Astrocyte of the cerebellum (primary cell): ENCODE data around the gene SSBP3.
"Not testable (repeated sequence)": the region's sequence is repeated elsewhere in the genome, so short reads cannot be mapped to it uniquely, and the experiment has no call there.

Experiments
- DNase-seq: peaks from one replicate; pipeline ENCODE4 v3.0.0-alpha.2; 2011; ENCODE audit warnings: low read depth
- H3K4me3 ChIP-seq: 2 replicates; pipeline ENCODE4 v1.5.1; 2011; ENCODE audit warnings: mild to moderate bottlenecking, low read depth, low read length, moderate library complexity
- in situ Hi-C: cut with HindIII; loops from 2 replicates; pipeline ENCODE4 v1.10.0; 2017; ENCODE audit warnings: low sequenced_read_pairs
- TF ChIP-seq, protein P1 (sequence below): IDR thresholded peaks from 2 replicates; pipeline ENCODE4 v1.5.1; 2012; ENCODE audit warnings: low read length, low read depth, moderate library complexity, mild to moderate bottlenecking; ENCODE audit errors: missing control alignments

The SSBP3 gene

DNA sequence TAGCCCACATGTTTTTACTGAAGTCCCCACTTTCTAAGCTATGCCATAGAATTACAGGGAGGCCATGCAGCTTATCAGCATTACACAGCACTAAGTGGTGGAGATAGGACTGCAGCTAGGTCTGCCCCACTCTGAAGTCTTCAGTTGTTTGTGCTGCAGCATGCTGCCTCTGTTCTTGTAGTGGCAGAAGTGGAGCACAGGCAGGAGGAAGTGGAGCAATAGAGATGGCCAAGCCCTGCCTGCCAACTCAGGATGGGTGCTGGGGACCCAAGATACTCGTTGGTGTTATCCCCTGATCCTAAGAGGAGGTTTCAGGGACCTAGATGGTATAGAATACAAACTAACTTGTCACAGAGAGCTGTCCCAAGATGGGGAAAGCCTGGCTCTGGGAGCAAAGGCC is 193.3 kb downstream of the SSBP3 start:
- in situ Hi-C loops, result no loop called here
- DNase-seq, result no peak
- TF ChIP-seq, protein P1, sequence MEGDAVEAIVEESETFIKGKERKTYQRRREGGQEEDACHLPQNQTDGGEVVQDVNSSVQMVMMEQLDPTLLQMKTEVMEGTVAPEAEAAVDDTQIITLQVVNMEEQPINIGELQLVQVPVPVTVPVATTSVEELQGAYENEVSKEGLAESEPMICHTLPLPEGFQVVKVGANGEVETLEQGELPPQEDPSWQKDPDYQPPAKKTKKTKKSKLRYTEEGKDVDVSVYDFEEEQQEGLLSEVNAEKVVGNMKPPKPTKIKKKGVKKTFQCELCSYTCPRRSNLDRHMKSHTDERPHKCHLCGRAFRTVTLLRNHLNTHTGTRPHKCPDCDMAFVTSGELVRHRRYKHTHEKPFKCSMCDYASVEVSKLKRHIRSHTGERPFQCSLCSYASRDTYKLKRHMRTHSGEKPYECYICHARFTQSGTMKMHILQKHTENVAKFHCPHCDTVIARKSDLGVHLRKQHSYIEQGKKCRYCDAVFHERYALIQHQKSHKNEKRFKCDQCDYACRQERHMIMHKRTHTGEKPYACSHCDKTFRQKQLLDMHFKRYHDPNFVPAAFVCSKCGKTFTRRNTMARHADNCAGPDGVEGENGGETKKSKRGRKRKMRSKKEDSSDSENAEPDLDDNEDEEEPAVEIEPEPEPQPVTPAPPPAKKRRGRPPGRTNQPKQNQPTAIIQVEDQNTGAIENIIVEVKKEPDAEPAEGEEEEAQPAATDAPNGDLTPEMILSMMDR, result no peak
- H3K4me3 ChIP-seq, result no peak overlapping the region

DNA sequence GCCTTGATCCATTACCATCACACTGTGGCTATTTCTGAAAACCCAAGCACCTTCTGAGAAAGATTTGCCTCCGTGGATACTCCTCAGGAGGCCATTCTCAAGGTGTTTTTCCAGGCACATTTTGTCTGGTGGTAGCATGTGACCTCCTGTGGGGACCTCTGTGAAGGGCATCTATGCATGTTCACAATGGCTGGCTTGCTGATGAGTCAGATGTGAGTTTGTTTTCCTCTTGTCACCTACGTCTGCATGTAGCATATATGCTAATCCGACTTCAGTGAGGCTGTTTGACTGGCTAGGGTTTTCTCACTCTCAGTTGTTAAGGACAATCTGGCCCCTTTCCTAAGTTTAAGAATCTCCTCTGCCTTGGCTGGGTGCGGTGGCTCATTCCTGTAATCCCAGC is 198.3 kb downstream of the SSBP3 start:
- in situ Hi-C loops, H3K4me3 ChIP-seq, DNase-seq: not testable (repeated sequence)

DNA sequence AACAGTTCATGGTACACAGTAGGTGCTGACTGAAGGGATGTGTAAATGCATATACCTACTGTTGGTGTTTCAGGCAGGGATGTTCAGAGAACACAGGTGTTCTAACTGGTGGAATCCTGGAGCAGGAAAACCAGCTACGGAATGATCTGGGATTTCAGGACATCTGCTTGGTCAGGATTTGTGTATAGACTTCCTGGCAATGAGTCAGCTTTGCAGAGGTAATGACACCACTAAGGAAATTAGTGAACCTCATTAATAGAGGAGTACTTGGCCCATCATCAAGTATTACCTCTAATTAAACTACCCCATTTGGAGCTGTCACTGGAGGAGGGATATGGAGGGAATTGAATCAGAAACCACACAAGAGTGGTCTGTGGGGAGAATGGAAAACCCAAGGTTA is 198.9 kb downstream of the SSBP3 start:
- H3K4me3 ChIP-seq, result no peak overlapping the region
- TF ChIP-seq, protein P1, result no peak
- in situ Hi-C loops, result no loop called here
- no peak for DNase-seq

DNA sequence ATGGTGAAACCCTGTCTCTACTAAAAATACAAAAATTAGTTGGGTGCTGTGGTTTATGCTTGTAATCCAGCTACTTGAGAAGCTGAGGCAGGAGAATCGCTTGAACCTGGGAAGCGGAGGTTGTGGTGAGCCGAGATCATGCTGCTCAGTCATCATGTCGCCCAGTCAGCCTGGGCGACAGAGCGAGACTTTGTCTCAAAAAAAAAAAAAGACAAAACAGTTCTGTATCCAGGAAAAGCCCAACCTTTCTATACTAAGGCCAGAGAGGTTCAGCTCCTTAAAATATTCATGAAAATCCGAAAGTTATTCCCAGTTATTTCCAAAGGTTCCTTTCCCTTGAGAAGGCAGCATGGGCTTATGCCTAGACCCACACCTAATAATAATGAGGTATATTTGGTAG is 202.0 kb downstream of the SSBP3 start:
- TF ChIP-seq, protein P1, result no peak
- in situ Hi-C loops, result no loop called here
- DNase-seq, result no peak
- no peak overlapping the region for H3K4me3 ChIP-seq

DNA sequence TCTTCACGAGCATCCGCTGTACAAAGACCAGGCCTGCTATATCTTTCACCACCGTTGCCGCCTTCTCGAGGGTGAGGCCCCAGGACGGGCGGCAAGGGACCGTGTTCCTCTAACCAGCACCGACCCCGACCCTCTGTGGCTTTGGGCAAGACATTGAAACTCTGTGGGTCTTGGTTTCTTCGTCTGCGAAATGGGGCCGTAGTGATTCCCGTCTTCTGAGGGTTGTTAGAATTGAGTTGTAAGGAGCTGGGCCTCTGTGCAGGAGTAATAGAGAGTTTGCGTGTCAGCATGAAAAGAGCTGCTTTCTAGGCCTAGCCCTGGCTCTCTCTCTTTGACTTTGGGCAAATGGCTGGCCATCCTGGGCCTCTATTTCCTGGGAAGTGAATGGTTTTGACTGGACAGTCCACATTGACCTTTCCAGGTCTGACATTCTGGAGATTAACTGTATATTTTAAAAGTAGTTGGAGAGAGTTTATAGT is 205.6 kb downstream of the SSBP3 start:
- H3K4me3 ChIP-seq, result peak overlapping the region; percentile 96
- TF ChIP-seq, protein P1, result no peak
- no peak for DNase-seq
- in situ Hi-C loops, result no loop called here

DNA sequence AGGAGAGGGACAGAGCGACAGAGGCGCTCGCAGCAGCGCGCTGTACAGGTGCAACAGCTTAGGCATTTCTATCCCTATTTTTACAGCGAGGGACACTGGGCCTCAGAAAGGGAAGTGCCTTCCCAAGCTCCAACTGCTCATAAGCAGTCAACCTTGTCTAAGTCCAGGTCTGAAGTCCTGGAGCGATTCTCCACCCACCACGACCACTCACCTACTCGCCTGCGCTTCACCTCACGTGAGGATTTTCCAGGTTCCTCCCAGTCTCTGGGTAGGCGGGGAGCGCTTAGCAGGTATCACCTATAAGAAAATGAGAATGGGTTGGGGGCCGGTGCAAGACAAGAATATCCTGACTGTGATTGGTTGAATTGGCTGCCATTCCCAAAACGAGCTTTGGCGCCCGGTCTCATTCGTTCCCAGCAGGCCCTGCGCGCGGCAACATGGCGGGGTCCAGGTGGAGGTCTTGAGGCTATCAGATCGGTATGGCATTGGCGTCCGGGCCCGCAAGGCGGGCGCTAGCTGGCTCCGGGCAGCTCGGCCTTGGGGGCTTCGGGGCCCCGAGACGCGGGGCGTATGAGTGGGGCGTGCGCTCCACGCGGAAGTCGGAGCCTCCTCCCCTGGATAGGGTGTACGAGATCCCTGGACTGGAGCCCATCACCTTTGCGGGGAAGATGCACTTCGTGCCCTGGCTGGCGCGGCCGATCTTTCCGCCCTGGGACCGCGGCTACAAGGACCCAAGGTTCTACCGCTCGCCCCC is 206.3 kb downstream of the SSBP3 start, which contains the start of the genes CYB5RL and MRPL37:
TSS of gene CYB5RL (minus strand) at position 266 of the 754 bp plus-strand sequence. CDS start 4,414 bp downstream, outside the sequence.
TSS of gene MRPL37 (plus strand) at position 403 of the 754 bp plus-strand sequence. CDS start at position 480, 77 bp downstream.
- in situ Hi-C loops, result no loop called here
- peak within 1 kb of the TSS; percentile 96 for H3K4me3 ChIP-seq
- TF ChIP-seq, protein P1, result no peak
- peak; percentile 96 for DNase-seq

DNA sequence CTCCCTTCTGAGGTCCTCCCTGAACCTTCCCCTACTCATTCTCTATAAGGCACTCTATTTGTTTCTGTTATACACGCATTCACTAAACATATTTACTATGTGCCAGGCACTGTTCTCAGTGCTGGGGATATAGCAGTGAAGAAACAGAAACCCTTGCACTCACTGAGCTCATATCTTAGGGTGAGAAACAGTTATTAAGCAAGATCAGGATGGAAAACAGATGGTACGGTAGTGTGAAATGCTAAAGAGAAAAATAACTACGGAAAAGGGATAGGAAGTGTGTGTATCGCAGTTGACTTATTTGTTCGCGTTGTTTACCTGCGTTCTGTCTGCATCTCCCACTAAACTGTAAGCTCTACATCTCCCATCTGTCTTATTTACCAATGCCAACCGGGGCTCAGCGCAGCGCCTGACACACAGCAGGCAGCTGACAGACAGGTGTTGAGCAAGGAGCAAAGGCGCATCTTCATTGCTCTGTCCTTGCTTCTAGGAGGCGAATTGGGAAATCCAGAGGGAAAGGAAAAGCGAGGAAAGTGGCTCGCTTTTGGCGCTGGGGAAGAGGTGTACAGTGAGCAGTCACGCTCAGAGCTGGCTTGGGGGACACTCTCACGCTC is 206.9 kb downstream of the SSBP3 start:
- DNase-seq, result no peak
- TF ChIP-seq, protein P1, result no peak
- H3K4me3 ChIP-seq, result peak overlapping the region; percentile 96
- in situ Hi-C loops, result no loop called here
